Thoracic aorta (tissue), 2 donors: ENCODE measurements around the gene JMJD7. TPM values are rescaled to one million over a fixed set of nuclear protein-coding genes. Genes with fewer than 3 reads are reported as not detected.

Experiments used
- ATAC-seq: fragments of 150-250 bp; one replicate; pipeline ENCODE4 v1.8.0; 2017; ENCODE audit warnings: low read depth; ENCODE audit not compliant: insufficient number of reproducible peaks, low FRiP score
- DNase-seq: peaks from one replicate; pipeline ENCODE4 v3.0.0-alpha.2; 2020; ENCODE audit warnings: low spot score
- H3K27ac ChIP-seq, 2 donors: fragments of 200-600 bp; sonication (generic); 1 replicate in 1 of 2; 2 replicates in 1 of 2; pipeline ENCODE4 v1.5.1; 2016; ENCODE audit warnings: mild to moderate bottlenecking in 2 of 2, moderate library complexity in 2 of 2
- H3K27me3 ChIP-seq: fragments of 200-600 bp; sonication (generic); replicated peaks from 2 replicates; pipeline ENCODE4 v1.6.0; 2016; ENCODE audit warnings: mild to moderate bottlenecking; ENCODE audit not compliant: insufficient read depth
- H3K36me3 ChIP-seq: fragments of 200-600 bp; sonication (generic); one replicate; pipeline ENCODE4 v1.5.1; 2016
- H3K4me1 ChIP-seq, 2 donors: fragments of 200-600 bp; sonication (generic); 1 replicate in 1 of 2; 2 replicates in 1 of 2; pipeline versions ENCODE4 v1.5.1 to v1.6.0; 2016; ENCODE audit warnings: low read depth in 2 of 2, mild to moderate bottlenecking in 1 of 2; ENCODE audit not compliant: control insufficient read depth in 1 of 2
- H3K4me3 ChIP-seq: fragments of 200-600 bp; sonication (generic); 2 replicates; pipeline ENCODE4 v1.5.1; 2016; ENCODE audit warnings: mild to moderate bottlenecking
- H3K9me3 ChIP-seq: fragments of 200-600 bp; sonication (generic); 2 replicates; pipeline ENCODE4 v1.5.1; 2016
- CTCF ChIP-seq: fragments of 200-600 bp; sonication (generic); IDR thresholded peaks from one replicate; pipeline ENCODE4 v1.5.1; 2019; ENCODE audit warnings: antibody characterized with exemption
- total RNA-seq, 2 donors: library from RNA; depleted of rRNA; stranded (reverse); fragments of >200 nt; gene quantifications; one replicate each; pipeline versions ENCODE4 v1.1.0 to v1.2.3, GENCODE V29; 2016

Gene JMJD7
- total RNA-seq, 2 donors from 2014 or later, result 1.1 to 11.3 TPM

GRCh38 chr15:41869770-41870688 is 42.1 kb downstream of the JMJD7 start:
- TF ChIP-seq CTCF, result no peak
- H3K4me1 ChIP-seq, result no peaks in the 10 kb centered on the region
- H3K4me3 ChIP-seq, result no peak overlapping the region
- DNase-seq, result no peak
- H3K27me3 ChIP-seq, result no peaks in the 10 kb centered on the region
- no peaks in the 10 kb centered on the region for H3K36me3 ChIP-seq
- no peak for ATAC-seq
- no peak overlapping the region for H3K27ac ChIP-seq
- H3K9me3 ChIP-seq, result no peaks in the 10 kb centered on the region

- Histone ChIP-seq H3K27me3 (no peaks in the 10 kb centered on the region), H3K27ac (no peak overlapping the region), H3K4me1 (no peaks in the 10 kb centered on the region), H3K36me3 (no peaks in the 10 kb centered on the region), H3K4me3 (no peak overlapping the region), H3K9me3 (no peaks in the 10 kb centered on the region)
- TF ChIP-seq CTCF, result no peak
- ATAC-seq, result no peak
- DNase-seq, result no peak
Observed at GRCh38 chr15:41870689-41871081, 42.8 kb downstream of the JMJD7 start.

GRCh38 chr15:41871175-41871905 is 43.4 kb downstream of the JMJD7 start:
- Histone ChIP-seq H3K27me3 (no peaks in the 10 kb centered on the region), H3K4me1 (no peaks in the 10 kb centered on the region), H3K27ac (no peak overlapping the region), H3K4me3 (no peak overlapping the region), H3K9me3 (no peaks in the 10 kb centered on the region), H3K36me3 (no peaks in the 10 kb centered on the region)
- no peak for TF ChIP-seq CTCF
- ATAC-seq, result no peak
- no peak for DNase-seq

GRCh38 chr15:41872166-41872747 is 44.4 kb downstream of the JMJD7 start:
- no peak for DNase-seq
- Histone ChIP-seq H3K36me3 (no peaks in the 10 kb centered on the region), H3K27me3 (no peaks in the 10 kb centered on the region), H3K4me1 (no peaks in the 10 kb centered on the region), H3K9me3 (no peaks in the 10 kb centered on the region), H3K4me3 (no peak overlapping the region), H3K27ac (no peak overlapping the region)
- no peak for ATAC-seq
- no peak for TF ChIP-seq CTCF

- TF ChIP-seq CTCF, result no peak
- DNase-seq (no peak), ATAC-seq (no peak)
- no peak overlapping the region for H3K27ac ChIP-seq
- no peaks in the 10 kb centered on the region for H3K36me3 ChIP-seq
- H3K9me3 ChIP-seq, result no peaks in the 10 kb centered on the region
- H3K4me3 ChIP-seq, result no peak overlapping the region
- no peaks in the 10 kb centered on the region for H3K27me3 ChIP-seq
- no peaks in the 10 kb centered on the region for H3K4me1 ChIP-seq
Observed at GRCh38 chr15:41873711-41874110, 45.8 kb downstream of the JMJD7 start.
